H9 (cell line): ENCODE measurements around the gene IFFO2. TPM values are rescaled to one million over a fixed set of nuclear protein-coding genes. Genes with fewer than 3 reads are reported as not detected.

Experiments used
- DNase-seq: peaks from one replicate; pipeline ENCODE4 v3.0.0-alpha.2; 2017
- H2AFZ ChIP-seq: one replicate; pipeline ENCODE4 v1.6.1; 2013; ENCODE audit warnings: mild to moderate bottlenecking, low read length, control low read depth, moderate library complexity
- H2AK5ac ChIP-seq: 2 replicates; pipeline ENCODE4 v1.6.1; 2013; ENCODE audit warnings: low read length, control low read depth, mixed read lengths; ENCODE audit not compliant: insufficient read length
- H2BK120ac ChIP-seq: one replicate; pipeline ENCODE4 v1.6.1; 2013; ENCODE audit warnings: low read depth, mild to moderate bottlenecking, low read length, control low read depth, inconsistent platforms; ENCODE audit not compliant: poor library complexity, severe bottlenecking
- H2BK12ac ChIP-seq: 2 replicates; pipeline ENCODE4 v1.6.1; 2013; ENCODE audit warnings: low read length, control low read depth, mixed read lengths, low read depth; ENCODE audit not compliant: insufficient read length
- H2BK15ac ChIP-seq: 2 replicates; pipeline ENCODE4 v1.6.1; 2013; ENCODE audit warnings: low read depth, low read length, control low read depth
- H2BK20ac ChIP-seq: one replicate; pipeline ENCODE4 v1.6.1; 2013; ENCODE audit warnings: low read depth, mild to moderate bottlenecking, low read length, control low read depth, inconsistent platforms; ENCODE audit not compliant: poor library complexity, severe bottlenecking
- H2BK5ac ChIP-seq: 2 replicates; pipeline ENCODE4 v1.6.1; 2013; ENCODE audit warnings: low read length, control low read depth, mixed read lengths; ENCODE audit not compliant: insufficient read length
- H3K14ac ChIP-seq: 2 replicates; pipeline ENCODE4 v1.6.1; 2013; ENCODE audit warnings: low read length, control low read depth; ENCODE audit not compliant: insufficient read depth
- H3K18ac ChIP-seq: 2 replicates; pipeline ENCODE4 v1.6.1; 2013; ENCODE audit warnings: low read depth, mild to moderate bottlenecking, mixed read lengths, low read length, control low read depth; ENCODE audit not compliant: insufficient read length
- H3K23ac ChIP-seq: 2 replicates; pipeline ENCODE4 v1.6.1; 2013; ENCODE audit warnings: low read length, control low read depth, mixed read lengths, low read depth; ENCODE audit not compliant: insufficient read length
- H3K23me2 ChIP-seq: 2 replicates; pipeline ENCODE4 v1.6.1; 2013; ENCODE audit warnings: low read depth, mild to moderate bottlenecking, mixed read lengths, low read length, control low read depth; ENCODE audit not compliant: insufficient read length, poor library complexity, severe bottlenecking
- H3K27ac ChIP-seq: 2 replicates; pipeline ENCODE4 v1.5.1; 2013; ENCODE audit warnings: low read length, control low read depth, mixed read lengths, low read depth; ENCODE audit not compliant: insufficient read length
- H3K27me3 ChIP-seq: 2 replicates; pipeline ENCODE4 v1.6.1; 2013; ENCODE audit warnings: low read length, control low read depth, inconsistent platforms; ENCODE audit not compliant: insufficient read depth
- H3K4ac ChIP-seq: 2 replicates; pipeline ENCODE4 v1.6.1; 2013; ENCODE audit warnings: low read depth, mild to moderate bottlenecking, control low read depth, inconsistent platforms, low read length, moderate library complexity
- H3K4me1 ChIP-seq: 2 replicates; pipeline ENCODE4 v1.6.1; 2013; ENCODE audit warnings: low read length, control low read depth, inconsistent platforms; ENCODE audit not compliant: insufficient read depth
- H3K4me2 ChIP-seq: 2 replicates; pipeline ENCODE4 v1.6.1; 2013; ENCODE audit warnings: low read length, control low read depth, mixed read lengths; ENCODE audit not compliant: insufficient read length, insufficient read depth
- H3K56ac ChIP-seq: 2 replicates; pipeline ENCODE4 v1.6.1; 2013; ENCODE audit warnings: low read depth, mild to moderate bottlenecking, mixed read lengths, low read length, control low read depth; ENCODE audit not compliant: insufficient read length
- H3K79me1 ChIP-seq: 2 replicates; pipeline ENCODE4 v1.6.1; 2013; ENCODE audit warnings: low read depth, mild to moderate bottlenecking, moderate library complexity, low read length, control low read depth, inconsistent platforms; ENCODE audit not compliant: insufficient read depth, poor library complexity, severe bottlenecking
- H3K79me2 ChIP-seq: 2 replicates; pipeline ENCODE4 v1.6.1; 2013; ENCODE audit warnings: low read length, control low read depth, inconsistent platforms; ENCODE audit not compliant: insufficient read depth
- H3K9ac ChIP-seq: 2 replicates; pipeline ENCODE4 v1.6.1; 2013; ENCODE audit warnings: low read length, control low read depth, mixed read lengths; ENCODE audit not compliant: insufficient read length; ENCODE audit errors: extremely low read depth
- H3K9me3 ChIP-seq: one replicate; pipeline ENCODE4 v1.6.1; 2013; ENCODE audit warnings: low read depth, low read length, inconsistent platforms; ENCODE audit not compliant: control insufficient read depth
- H3T11ph ChIP-seq: one replicate; pipeline ENCODE4 v1.6.1; 2013; ENCODE audit warnings: mild to moderate bottlenecking, low read length, control low read depth, inconsistent platforms
- H4K20me1 ChIP-seq: one replicate; pipeline ENCODE4 v1.6.1; 2013; ENCODE audit not compliant: control insufficient read depth, insufficient read length, insufficient read depth
- H4K5ac ChIP-seq: 2 replicates; pipeline ENCODE4 v1.6.1; 2013; ENCODE audit warnings: low read depth, mild to moderate bottlenecking, mixed read lengths, low read length, control low read depth; ENCODE audit not compliant: insufficient read length
- H4K8ac ChIP-seq: replicated peaks from 2 replicates; pipeline ENCODE4 v1.6.1; 2013; ENCODE audit warnings: low read length, control low read depth, mixed read lengths, low read depth; ENCODE audit not compliant: insufficient read length
- H4K91ac ChIP-seq: 2 replicates; pipeline ENCODE4 v1.6.1; 2013; ENCODE audit warnings: low read depth, mild to moderate bottlenecking, moderate library complexity, mixed read lengths, low read length, control low read depth; ENCODE audit not compliant: insufficient read length
- H3K27ac Mint-ChIP-seq, 3 experiments: 2 replicates in 2 of 3; 3 replicates in 1 of 3; pipeline ENCODE4 v1.8.0; 2020 to 2021; ENCODE audit warnings: mixed read lengths in 3 of 3, mild to moderate bottlenecking in 1 of 3, moderate library complexity in 1 of 3
- H3K27me3 Mint-ChIP-seq: 2 replicates; pipeline ENCODE4 v1.8.0; 2021; ENCODE audit warnings: low read depth, mild to moderate bottlenecking, moderate library complexity, mixed read lengths
- H3K36me3 Mint-ChIP-seq, 3 experiments: 2 replicates in 2 of 3; 3 replicates in 1 of 3; pipeline ENCODE4 v1.8.0; 2020 to 2021; ENCODE audit warnings: low read depth in 3 of 3, mixed read lengths in 3 of 3; ENCODE audit not compliant: insufficient read depth in 1 of 3
- H3K4me1 Mint-ChIP-seq, 2 experiments: 2 replicates each; pipeline ENCODE4 v1.8.0; 2020; ENCODE audit warnings: mixed read lengths in 2 of 2
- H3K4me3 Mint-ChIP-seq, 2 experiments: 2 replicates in 1 of 2; 3 replicates in 1 of 2; pipeline ENCODE4 v1.8.0; 2020 to 2021; ENCODE audit warnings: mild to moderate bottlenecking in 2 of 2, mixed read lengths in 2 of 2, moderate library complexity in 1 of 2
- H3K9me3 Mint-ChIP-seq, 2 experiments: 2 replicates in 1 of 2; 3 replicates in 1 of 2; pipeline ENCODE4 v1.8.0; 2020; ENCODE audit warnings: mild to moderate bottlenecking in 2 of 2, mixed read lengths in 2 of 2, moderate library complexity in 1 of 2
- CTCF ChIP-seq: fragments of 200-600 bp; sonication (generic); conservative IDR thresholded peaks from 3 replicates; pipeline ENCODE4 v1.8.0; 2021; ENCODE audit warnings: antibody characterized with exemption, mild to moderate bottlenecking
- WGBS: extraction: QIAGEN DNeasy Blood & Tissue Kit; methylation state at CpG from one replicate; pipeline ENCODE4 v1.1.7; 2013; ENCODE audit warnings: missing lambda C conversion rate, low lambda C conversion rate, mixed read lengths; ENCODE audit not compliant: insufficient read length; ENCODE audit errors: extremely low coverage; 5-methylcytosine and 5-hydroxymethylcytosine counted together
- total RNA-seq: library from RNA; stranded (reverse); gene quantifications from 2 replicates; pipeline ENCODE4 v1.2.1, GENCODE V29; 2021

Gene IFFO2
- total RNA-seq, 1 experiment from 2014 or later = 3.6 TPM

- Histone ChIP-seq H3K56ac (no peak overlapping the region), H2BK15ac (no peak overlapping the region), H2BK12ac (no peak overlapping the region), H3K4me2 (no peak overlapping the region), H3T11ph (no peak overlapping the region), H2BK120ac (no peak overlapping the region), H3K27ac (no peak overlapping the region), H3K23me2 (no peaks in the 10 kb centered on the region), H3K14ac (no peak overlapping the region; the same call in 1 of the 2 replicates), H3K9me3 (no peaks in the 10 kb centered on the region), H2BK20ac (no peak overlapping the region), H3K4ac (no peak overlapping the region), H4K8ac (no peak overlapping the region), H3K9ac (no peak overlapping the region), H4K91ac (no peak overlapping the region), H3K79me1 (no peaks in the 10 kb centered on the region), H3K23ac (no peak overlapping the region), H3K79me2 (no peaks in the 10 kb centered on the region), H4K5ac (no peak overlapping the region), H2AK5ac (no peak overlapping the region), H3K18ac (no peak overlapping the region), H2BK5ac (no peak overlapping the region), H4K20me1 (no peaks in the 10 kb centered on the region), H3K4me1 (no peaks in the 10 kb centered on the region), H2AFZ (no peak overlapping the region), H3K27me3 (no peaks in the 10 kb centered on the region)
- Mint-ChIP-seq H3K27me3 (no peaks in the 10 kb centered on the region; the same call in 1 of the 2 replicates), H3K4me1 (peaks cover 31 to 32% of the 10 kb centered on the region in 2 experiments), H3K36me3 (peaks cover 0 to 5% (median 2%) of the 10 kb centered on the region in 3 experiments; a peak in 4 of 7 replicates), H3K9me3 (peaks cover 2 to 4% of the 10 kb centered on the region in 2 experiments; a peak in 2 of 5 replicates), H3K4me3 (no peak overlapping the region), H3K27ac (no peak overlapping the region)
- no CpG with 5 or more reads among the region's 13 CpGs for WGBS
- no peak for DNase-seq
- TF ChIP-seq CTCF = no peak
Observed at GRCh38 chr1:18926315-18927081, 30.0 kb downstream of the IFFO2 start.
